PC-3 (cell line): ENCODE results near the gene RBMS3. TPM values are rescaled to one million over a fixed set of nuclear protein-coding genes. Genes with fewer than 3 reads are reported as not detected.
A peak's percentile ranks its signal among the peaks of the same experiment; 100 is the strongest.

Experiments
- ATAC-seq: fragments of 200-7000 bp; cut with Tn5 transposase; 2 replicates; pipeline ENCODE4 v1.9.1; 2020; ENCODE audit warnings: mild to moderate bottlenecking, moderate library complexity
- BruUV-seq: library from RNA; stranded (reverse); fragments of 400-500 nt; replicated peaks from 2 replicates; lab custom pipeline; 2021; lab: Mats Ljungman, UMichigan
- CTCF ChIA-PET: fragments of 300-600 bp; sonication (Branson Sonifier 250); formaldehyde crosslinking; loops from one replicate; lab custom pipeline; 2022; ENCODE audit warnings: antibody characterized with exemption; lab: Charles Lee
- POLR2A ChIA-PET: fragments of 300-600 bp; sonication (Branson Sonifier 250); formaldehyde crosslinking; loops from one replicate; lab custom pipeline; 2022; ENCODE audit warnings: antibody characterized with exemption; ENCODE audit not compliant: unreplicated experiment; lab: Charles Lee
- DNase-seq: peaks from one replicate; pipeline ENCODE4 v3.0.0-alpha.2; 2015
- H2AFZ ChIP-seq: fragments of 300-600 bp; sonication (generic); 2 replicates; pipeline ENCODE4 v1.6.0; 2016; ENCODE audit warnings: antibody characterized with exemption, low read length
- H3F3A ChIP-seq: fragments of 300-600 bp; sonication (generic); one replicate; pipeline ENCODE4 v1.6.0; 2017; ENCODE audit warnings: antibody characterized with exemption, low read length, control low read depth, mild to moderate bottlenecking; ENCODE audit not compliant: unreplicated experiment
- H3K27ac ChIP-seq: fragments of 300-600 bp; sonication (generic); 2 replicates; pipeline ENCODE4 v1.5.1; 2016; ENCODE audit warnings: mild to moderate bottlenecking, low read length
- H3K27me3 ChIP-seq: fragments of 300-600 bp; sonication (generic); 2 replicates; pipeline ENCODE4 v1.6.1; 2016; ENCODE audit warnings: low read length, mixed read lengths
- H3K36me3 ChIP-seq: fragments of 300-600 bp; sonication (generic); 2 replicates; pipeline ENCODE4 v1.6.1; 2016; ENCODE audit warnings: low read depth, mixed run types, low read length, mixed read lengths
- H3K4me1 ChIP-seq: fragments of 300-600 bp; sonication (generic); 2 replicates; pipeline ENCODE4 v1.5.1; 2016; ENCODE audit warnings: low read length; ENCODE audit not compliant: insufficient read depth
- H3K4me2 ChIP-seq: fragments of 300-600 bp; sonication (generic); 2 replicates; pipeline ENCODE4 v1.6.0; 2016; ENCODE audit warnings: low read length
- H3K4me3 ChIP-seq: fragments of 300-600 bp; sonication (generic); 2 replicates; pipeline ENCODE4 v1.5.1; 2016; ENCODE audit warnings: mild to moderate bottlenecking, low read length, mixed read lengths
- H3K79me2 ChIP-seq: fragments of 300-600 bp; sonication (generic); 2 replicates; pipeline ENCODE4 v1.6.1; 2017; ENCODE audit warnings: low read length, mixed read lengths
- H3K9ac ChIP-seq: fragments of 300-600 bp; sonication (generic); 2 replicates; pipeline ENCODE4 v1.6.0; 2016; ENCODE audit warnings: mild to moderate bottlenecking, low read length
- H3K9me2 ChIP-seq: fragments of 300-600 bp; sonication (generic); replicated peaks from 2 replicates; pipeline ENCODE4 v1.6.1; 2016; ENCODE audit warnings: mixed run types, low read length, mixed read lengths
- H3K9me3 ChIP-seq: fragments of 300-600 bp; sonication (generic); 2 replicates; pipeline ENCODE4 v1.6.1; 2016; ENCODE audit warnings: low read length, mixed read lengths
- H4K20me1 ChIP-seq: fragments of 300-600 bp; sonication (generic); 2 replicates; pipeline ENCODE4 v1.6.1; 2016; ENCODE audit warnings: low read length, mixed read lengths
- EZH2 ChIP-seq: fragments of 300-600 bp; sonication (generic); IDR thresholded peaks from one replicate; pipeline ENCODE4 v1.6.1; 2017; ENCODE audit warnings: antibody characterized with exemption, mild to moderate bottlenecking, low read length; ENCODE audit not compliant: unreplicated experiment
- EZH2phosphoT487 ChIP-seq: fragments of 300-600 bp; sonication (generic); IDR thresholded peaks from 2 replicates; pipeline ENCODE4 v1.6.1; 2018; ENCODE audit warnings: mild to moderate bottlenecking, antibody characterized with exemption, low read length, borderline replicate concordance
- intact Hi-C: fragments of 100-400 bp; cut with micrococcal nuclease; formaldehyde crosslinking; loops from 2 replicates; pipeline ENCODE4 v1.9.0; 2023
- total RNA-seq: library from RNA; depleted of rRNA; stranded (reverse); fragments of >200 nt; gene quantifications from 2 replicates; pipeline ENCODE4 v1.2.3, GENCODE V29; 2014
- TF ChIP-seq, protein P1 (sequence below): fragments of 300-600 bp; sonication (generic); conservative IDR thresholded peaks from 2 replicates; pipeline ENCODE4 v1.5.1; 2017; ENCODE audit warnings: antibody characterized with exemption, low read depth, mild to moderate bottlenecking, low read length

The RBMS3 gene
- total RNA-seq, 1 experiment from 2014 or later = 5.4 TPM

- CTCF ChIA-PET = interaction anchor here (0.5 kb wide), 1 partner anchor 728 kb away, joined by 3 read pairs; no protein-coding TSS in a partner anchor
- Histone ChIP-seq H3K9me3 (no peaks in the 10 kb centered on the region), H3F3A (no peaks in the 10 kb centered on the region), H2AFZ (0 out of 2 replicates have a peak overlapping the region, but pooled peaks have one; percentile 44), H3K9ac (no peak overlapping the region), H3K9me2 (no peaks in the 10 kb centered on the region), H3K36me3 (no peaks in the 10 kb centered on the region), H3K79me2 (no peaks in the 10 kb centered on the region), H4K20me1 (no peaks in the 10 kb centered on the region), H3K4me2 (no peak overlapping the region), H3K4me3 (no peak overlapping the region), H3K4me1 (peaks cover 8% of the 10 kb centered on the region), H3K27me3 (no peaks in the 10 kb centered on the region), H3K27ac (no peak overlapping the region)
- ATAC-seq (peak; percentile 99), DNase-seq (peak; percentile 72)
- TF ChIP-seq, protein P1, sequence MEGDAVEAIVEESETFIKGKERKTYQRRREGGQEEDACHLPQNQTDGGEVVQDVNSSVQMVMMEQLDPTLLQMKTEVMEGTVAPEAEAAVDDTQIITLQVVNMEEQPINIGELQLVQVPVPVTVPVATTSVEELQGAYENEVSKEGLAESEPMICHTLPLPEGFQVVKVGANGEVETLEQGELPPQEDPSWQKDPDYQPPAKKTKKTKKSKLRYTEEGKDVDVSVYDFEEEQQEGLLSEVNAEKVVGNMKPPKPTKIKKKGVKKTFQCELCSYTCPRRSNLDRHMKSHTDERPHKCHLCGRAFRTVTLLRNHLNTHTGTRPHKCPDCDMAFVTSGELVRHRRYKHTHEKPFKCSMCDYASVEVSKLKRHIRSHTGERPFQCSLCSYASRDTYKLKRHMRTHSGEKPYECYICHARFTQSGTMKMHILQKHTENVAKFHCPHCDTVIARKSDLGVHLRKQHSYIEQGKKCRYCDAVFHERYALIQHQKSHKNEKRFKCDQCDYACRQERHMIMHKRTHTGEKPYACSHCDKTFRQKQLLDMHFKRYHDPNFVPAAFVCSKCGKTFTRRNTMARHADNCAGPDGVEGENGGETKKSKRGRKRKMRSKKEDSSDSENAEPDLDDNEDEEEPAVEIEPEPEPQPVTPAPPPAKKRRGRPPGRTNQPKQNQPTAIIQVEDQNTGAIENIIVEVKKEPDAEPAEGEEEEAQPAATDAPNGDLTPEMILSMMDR = no peak
- TF ChIP-seq EZH2phosphoT487 (no peak), EZH2 (no peak)
- POLR2A ChIA-PET = interaction anchor here (0.6 kb wide), 1 partner anchor 180 kb away, joined by 4 read pairs; no protein-coding TSS in a partner anchor
- no TSS peak for BruUV-seq
- intact Hi-C loops = no loop called here
Measured at GRCh38 chr3:29642393-29643033, 361.6 kb downstream of the RBMS3 start.

DNA sequence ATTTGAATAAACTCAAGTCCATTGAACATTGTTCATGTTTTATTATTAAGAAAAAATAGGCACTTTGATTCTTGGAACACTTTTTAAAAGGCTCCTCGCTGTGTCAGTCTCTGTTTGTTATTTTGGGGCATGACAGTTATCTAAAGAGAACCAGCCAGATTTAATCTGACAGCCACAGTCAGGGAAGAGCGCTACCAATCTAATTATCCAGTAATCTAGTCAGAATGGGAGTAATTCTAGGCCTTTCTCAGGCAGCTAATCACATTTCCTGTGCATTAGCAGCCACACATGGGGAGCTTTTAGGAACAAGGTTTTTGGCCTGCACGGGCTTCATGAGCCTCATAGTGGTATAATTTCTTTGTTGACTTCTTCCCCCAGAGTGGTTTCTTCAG is 362.2 kb downstream of the RBMS3 start:
- H3K4me1 ChIP-seq = peaks cover 8% of the 10 kb centered on the region
- no peaks in the 10 kb centered on the region for H3K9me3 ChIP-seq
- CTCF ChIA-PET = no interaction called here
- POLR2A ChIA-PET = interaction anchor here (0.6 kb wide), 1 partner anchor 180 kb away, joined by 4 read pairs; no protein-coding TSS in a partner anchor
- BruUV-seq = no TSS peak
- TF ChIP-seq, protein P1 = no peak
- TF ChIP-seq EZH2phosphoT487 = no peak
- TF ChIP-seq EZH2 = no peak
- no peak for DNase-seq
- intact Hi-C loops = no loop called here
- H2AFZ ChIP-seq = no peak overlapping the region
- no peak overlapping the region for H3K4me3 ChIP-seq
- H3F3A ChIP-seq = no peaks in the 10 kb centered on the region
- no peak overlapping the region for H3K4me2 ChIP-seq
- no peaks in the 10 kb centered on the region for H3K9me2 ChIP-seq
- ATAC-seq = no peak
- no peaks in the 10 kb centered on the region for H3K36me3 ChIP-seq
- no peaks in the 10 kb centered on the region for H4K20me1 ChIP-seq
- H3K27ac ChIP-seq = no peak overlapping the region
- H3K9ac ChIP-seq = no peak overlapping the region
- no peaks in the 10 kb centered on the region for H3K79me2 ChIP-seq
- no peaks in the 10 kb centered on the region for H3K27me3 ChIP-seq

- CTCF ChIA-PET = no interaction called here
- ATAC-seq (no peak), DNase-seq (no peak)
- Histone ChIP-seq H3K27me3 (no peaks in the 10 kb centered on the region), H3K4me2 (no peak overlapping the region), H4K20me1 (no peaks in the 10 kb centered on the region), H3K4me1 (peaks cover 8% of the 10 kb centered on the region), H3K9me3 (no peaks in the 10 kb centered on the region), H3K36me3 (no peaks in the 10 kb centered on the region), H3K9ac (no peak overlapping the region), H3K27ac (no peak overlapping the region), H3K9me2 (no peaks in the 10 kb centered on the region), H3K79me2 (no peaks in the 10 kb centered on the region), H3K4me3 (no peak overlapping the region), H3F3A (no peaks in the 10 kb centered on the region), H2AFZ (no peak overlapping the region)
- TF ChIP-seq EZH2 (no peak), EZH2phosphoT487 (no peak)
- TF ChIP-seq, protein P1 = 0 out of 2 replicates have a peak, but pooled peaks have one; percentile 9
- POLR2A ChIA-PET = no interaction called here
- BruUV-seq = no TSS peak
- intact Hi-C loops = no loop called here
Measured at GRCh38 chr3:29644261-29644660, 363.4 kb downstream of the RBMS3 start.
